GM08714 (cell line): ENCODE data around the gene RSPRY1.
A peak's percentile ranks its signal among the peaks of the same experiment; 100 is the strongest.

ENCODE experiments used
- H3K4me3 ChIP-seq: fragments of 200-500 bp; sonication (Bioruptor generic); 2 replicates; pipeline ENCODE4 v1.5.1; 2014; ENCODE audit warnings: mild to moderate bottlenecking, low read length, inconsistent platforms
- ZNF274 ChIP-seq: IDR thresholded peaks from 2 replicates; pipeline ENCODE4 v1.6.1; 2012; ENCODE audit warnings: mild to moderate bottlenecking, low read depth, low read length

Gene RSPRY1

DNA sequence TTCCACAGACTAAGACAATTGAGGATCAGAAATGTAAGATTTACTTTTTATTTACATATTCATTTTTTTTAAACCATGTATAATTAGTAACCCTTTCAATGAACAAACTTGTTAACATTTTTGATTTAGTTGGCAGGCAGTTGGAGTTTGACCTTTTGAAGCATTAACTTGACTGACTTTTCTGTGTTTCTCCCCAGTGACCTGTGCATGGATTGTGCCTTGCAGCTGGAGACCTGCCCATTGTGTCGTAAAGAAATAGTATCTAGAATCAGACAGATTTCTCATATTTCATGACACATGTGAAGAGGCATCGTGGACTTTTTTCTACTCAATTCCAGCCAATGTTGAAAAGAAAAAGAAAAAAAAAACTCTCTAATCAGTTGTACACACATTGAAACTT lies 52.6 kb downstream of the RSPRY1 start:
- H3K4me3 ChIP-seq = no peak overlapping the region
- TF ChIP-seq ZNF274 = no peak

DNA sequence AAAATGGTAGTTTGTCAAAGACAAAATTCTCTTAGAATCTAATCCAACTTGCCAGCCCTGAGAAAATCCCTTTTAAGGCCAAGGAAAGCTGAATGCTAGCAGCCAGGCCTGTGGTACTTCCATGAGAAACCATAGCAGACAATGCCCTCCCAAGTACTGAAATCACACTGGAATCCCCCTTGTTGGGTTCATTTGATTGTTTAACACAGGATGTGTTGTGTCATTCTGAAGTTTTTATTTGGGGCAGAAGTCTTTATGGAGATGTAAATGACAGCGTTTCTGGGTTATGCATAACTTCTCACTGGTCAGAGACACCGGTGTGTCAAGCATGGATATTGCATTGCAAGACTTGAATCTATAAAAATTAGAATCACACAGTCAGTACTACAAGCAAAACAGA lies 53.0 kb downstream of the RSPRY1 start:
- TF ChIP-seq ZNF274 = no peak
- no peak overlapping the region for H3K4me3 ChIP-seq

DNA sequence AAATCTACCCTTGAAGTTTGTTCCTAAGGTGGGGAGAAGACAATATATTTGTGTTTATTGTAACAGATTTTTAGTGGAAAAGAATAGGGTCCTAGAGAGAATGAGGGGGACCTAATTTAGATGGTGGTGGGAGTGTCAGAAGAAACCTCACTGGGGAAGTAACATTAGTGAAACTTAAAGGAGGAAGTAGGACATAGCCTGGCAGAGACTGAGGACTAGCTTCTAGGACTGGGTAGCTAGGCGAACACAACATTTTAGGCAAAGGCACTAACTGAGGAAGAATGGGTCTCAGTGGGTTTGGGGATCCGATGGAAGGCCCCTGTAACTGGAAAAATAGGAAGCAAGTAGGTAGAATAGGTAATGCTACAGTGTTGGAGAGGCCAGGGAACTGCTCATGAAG lies 54.7 kb downstream of the RSPRY1 start:
- H3K4me3 ChIP-seq = no peak overlapping the region
- TF ChIP-seq ZNF274 = no peak

DNA sequence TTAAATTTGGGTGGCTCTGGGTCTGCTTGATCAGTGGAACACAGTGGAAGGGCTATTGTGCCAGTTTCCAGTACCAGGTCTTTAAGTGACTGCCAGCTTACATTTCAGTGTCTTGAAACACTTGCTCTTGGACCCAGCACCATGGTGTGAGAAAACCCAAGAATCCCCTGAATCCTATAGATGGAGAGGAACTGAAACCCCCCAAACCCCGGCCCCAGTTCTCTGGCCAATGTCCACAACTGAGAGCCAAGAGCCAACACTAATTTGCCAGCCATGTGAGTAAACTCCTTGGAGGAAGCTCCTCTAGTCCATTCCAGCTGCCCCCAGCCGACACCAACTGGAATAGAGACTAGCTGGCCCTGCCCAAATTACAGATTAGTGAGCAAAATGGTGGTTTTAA lies 56.5 kb downstream of the RSPRY1 start:
- H3K4me3 ChIP-seq = no peak overlapping the region
- no peak for TF ChIP-seq ZNF274

DNA sequence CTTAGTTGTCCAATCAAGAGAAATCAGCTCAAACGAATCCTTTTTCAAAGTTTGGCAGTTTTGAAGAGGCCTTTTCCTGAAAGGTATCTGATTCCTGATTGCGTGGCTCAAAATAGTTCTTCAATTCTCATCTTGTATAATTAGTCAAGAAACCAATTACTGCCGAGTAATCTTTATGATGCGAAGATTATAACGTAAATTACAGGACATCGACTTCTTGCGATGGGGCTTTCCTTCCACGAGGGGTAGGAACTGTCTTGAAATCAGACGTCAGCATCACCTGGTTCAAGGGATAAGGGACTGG lies 58.3 kb downstream of the RSPRY1 start:
- peak overlapping the region; percentile 65; the same call in 1 of the 2 replicates for H3K4me3 ChIP-seq
- no peak for TF ChIP-seq ZNF274

DNA sequence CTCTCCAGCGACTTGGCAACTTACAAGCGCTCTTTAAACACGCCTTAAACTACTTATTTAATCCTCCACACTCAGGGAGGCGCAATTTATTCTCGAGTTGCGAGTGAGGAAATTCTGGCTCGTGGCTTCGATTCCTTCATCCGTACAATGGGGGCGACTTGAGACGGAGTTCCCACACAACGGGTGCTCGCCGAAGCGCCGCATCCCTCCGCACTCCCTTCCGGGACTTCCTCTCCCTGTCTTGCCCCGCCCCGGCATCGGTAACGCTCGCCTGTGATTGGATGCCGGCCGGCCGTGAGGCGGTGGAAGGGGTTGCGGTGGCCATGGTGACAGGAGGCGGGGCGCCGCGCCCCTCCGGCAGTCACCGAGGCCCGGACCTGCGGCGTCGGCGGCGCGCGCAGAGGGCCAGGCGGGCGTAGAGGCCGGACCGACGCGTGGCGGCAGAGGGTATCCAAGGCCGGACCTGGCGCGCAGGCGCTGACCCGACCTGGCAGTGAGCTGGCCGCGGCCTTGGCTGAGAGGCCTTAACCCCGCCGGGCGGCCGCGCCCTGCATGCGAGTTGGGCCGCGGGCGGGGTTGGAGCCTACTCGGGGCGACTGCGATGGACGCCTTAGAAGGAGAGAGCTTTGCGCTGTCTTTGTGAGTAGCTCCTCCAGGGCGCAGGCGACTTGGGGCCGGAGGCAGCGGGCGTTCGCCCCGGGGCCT lies 58.8 kb downstream of the RSPRY1 start, which contains the start of gene ARL2BP:
Gene ARL2BP, plus strand, starts transcription at position 493 of the 705 bp plus-strand sequence. Its CDS starts 109 bp downstream, at position 602.
- peak within 1 kb of the TSS; percentile 70 for H3K4me3 ChIP-seq
- no peak for TF ChIP-seq ZNF274

DNA sequence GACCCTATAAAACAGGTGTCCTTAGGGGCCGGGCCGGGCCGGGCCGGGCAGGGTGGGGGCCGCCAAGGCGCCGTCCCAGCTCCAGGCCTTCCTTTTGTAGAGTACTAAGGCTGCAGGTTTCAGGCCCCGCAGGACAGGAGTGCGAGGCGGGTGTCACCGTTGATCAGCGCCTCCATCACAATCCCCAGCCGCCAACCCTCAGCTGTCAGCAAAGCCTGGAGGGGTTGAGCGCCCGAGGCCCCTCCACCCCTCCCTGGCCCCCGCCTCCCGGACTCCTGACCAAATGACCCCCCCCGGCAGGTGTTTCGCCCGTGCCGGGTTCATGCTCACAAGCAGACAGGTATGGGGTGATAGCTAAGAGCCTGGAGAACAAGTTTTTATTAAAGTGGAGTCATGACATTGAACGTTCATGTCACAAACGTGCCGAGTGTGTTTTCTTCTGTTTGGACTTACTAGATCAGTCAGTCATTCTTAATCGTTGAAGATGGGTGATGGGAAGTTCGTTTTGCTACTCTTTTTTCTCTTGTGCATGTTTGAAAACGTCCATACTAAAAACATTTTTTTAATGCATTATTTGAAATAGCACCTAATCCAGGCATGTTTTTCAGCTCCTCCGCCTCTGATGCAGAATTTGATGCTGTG lies 59.5 kb downstream of the RSPRY1 start:
- TF ChIP-seq ZNF274 = no peak
- peak overlapping the region; percentile 70 for H3K4me3 ChIP-seq

DNA sequence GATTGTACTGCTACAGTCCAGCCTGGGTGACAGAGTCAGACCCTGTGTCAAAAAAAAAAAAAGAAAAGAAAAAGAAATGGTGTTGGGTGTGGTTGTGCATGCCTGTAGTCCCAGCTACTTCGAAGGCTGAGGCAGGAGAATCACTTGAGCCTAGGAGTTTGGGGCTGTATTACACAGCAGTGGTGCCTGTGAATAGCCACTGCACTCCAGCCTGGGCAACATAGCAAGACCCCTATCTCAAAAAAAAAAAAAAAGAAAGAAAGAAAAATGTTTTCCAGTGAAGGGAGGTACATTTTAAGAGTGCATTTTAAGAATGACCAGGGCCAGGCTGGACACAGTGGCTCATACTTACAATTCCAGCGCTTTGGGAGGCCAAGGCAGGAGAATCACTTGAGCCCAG lies 65.2 kb downstream of the RSPRY1 start:
- TF ChIP-seq ZNF274 = no peak
- H3K4me3 ChIP-seq = no peak overlapping the region

DNA sequence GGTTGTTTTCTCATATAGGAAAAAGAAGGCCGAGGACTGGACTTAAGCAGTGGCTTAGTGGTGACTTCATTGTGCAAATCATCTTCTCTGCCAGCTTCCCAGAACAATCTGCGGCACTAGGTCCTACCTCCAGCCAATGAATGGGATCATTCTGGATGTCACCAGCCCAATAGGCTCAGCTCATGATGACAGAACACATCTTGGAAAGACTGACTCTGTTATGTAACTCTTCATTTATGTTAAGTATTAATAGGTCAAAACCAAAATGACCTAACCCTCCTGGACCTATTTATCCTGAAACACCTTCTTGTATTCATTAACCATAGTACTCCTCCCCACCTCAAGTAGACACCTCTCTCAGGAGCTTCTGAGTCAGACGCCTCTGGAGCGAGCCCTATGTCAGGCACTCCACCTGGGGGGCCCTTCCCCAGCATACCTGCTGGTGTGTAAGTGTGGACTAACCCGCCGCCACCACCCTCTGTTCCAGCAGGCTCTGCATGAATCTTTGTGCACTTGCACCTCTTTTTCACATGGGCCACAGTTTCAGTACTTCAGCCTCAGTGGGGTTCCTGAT lies 66.1 kb downstream of the RSPRY1 start:
- no peak overlapping the region for H3K4me3 ChIP-seq
- TF ChIP-seq ZNF274 = no peak

DNA sequence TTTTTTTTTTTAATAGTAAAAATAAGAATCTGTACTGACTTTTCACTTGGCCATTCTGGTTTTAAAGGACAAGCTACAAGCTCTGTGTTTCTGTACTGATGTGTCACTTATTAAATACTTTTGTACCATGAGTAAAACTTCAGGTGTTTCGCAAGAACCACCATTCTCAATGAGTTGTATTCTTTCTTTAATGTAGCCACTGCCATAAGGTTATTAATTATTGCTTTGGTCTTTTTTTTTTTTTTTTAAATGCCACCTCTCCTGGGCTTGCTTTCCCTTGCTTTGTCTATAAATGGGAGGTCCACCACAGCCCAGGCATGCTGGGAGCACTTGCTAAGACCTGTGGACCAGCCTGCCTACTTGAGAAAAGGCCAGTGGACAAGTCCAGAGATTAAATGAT lies 67.3 kb downstream of the RSPRY1 start:
- no peak overlapping the region for H3K4me3 ChIP-seq
- TF ChIP-seq ZNF274 = no peak

DNA sequence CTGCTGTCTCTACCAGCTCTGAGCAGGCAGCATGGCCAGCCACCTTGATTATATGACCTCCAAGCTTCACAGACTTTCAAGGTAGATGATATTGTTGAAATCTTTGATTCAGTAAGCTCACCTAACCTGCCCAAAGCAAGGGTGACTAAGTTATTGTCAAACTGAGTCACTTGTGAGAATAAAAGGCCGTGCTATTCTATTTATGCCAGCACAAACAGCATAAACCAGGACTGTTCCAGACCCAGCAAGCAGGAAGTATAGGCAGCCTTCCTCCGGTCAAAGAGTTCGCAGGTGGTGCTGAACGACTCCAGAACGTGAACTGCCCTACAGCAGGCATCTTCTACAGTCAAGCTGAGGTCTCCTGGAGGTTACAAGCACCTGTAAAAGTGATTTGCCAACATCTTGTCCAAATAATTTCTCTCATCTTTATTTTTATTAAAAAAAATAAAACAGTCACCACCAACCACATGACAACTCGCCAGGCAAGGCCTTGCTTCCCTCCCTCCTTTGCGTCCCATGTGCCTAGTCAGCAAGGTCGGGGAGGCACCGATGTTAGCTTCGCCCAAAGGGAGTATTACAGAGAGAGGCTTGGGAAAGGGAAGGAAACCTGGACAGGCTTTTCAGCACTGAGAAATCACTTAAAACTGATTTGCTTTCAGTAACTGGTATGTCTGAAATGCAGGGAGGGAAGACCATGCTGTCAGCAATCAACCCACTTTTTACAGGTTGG lies 69.7 kb downstream of the RSPRY1 start:
- no peak overlapping the region for H3K4me3 ChIP-seq
- TF ChIP-seq ZNF274 = no peak

DNA sequence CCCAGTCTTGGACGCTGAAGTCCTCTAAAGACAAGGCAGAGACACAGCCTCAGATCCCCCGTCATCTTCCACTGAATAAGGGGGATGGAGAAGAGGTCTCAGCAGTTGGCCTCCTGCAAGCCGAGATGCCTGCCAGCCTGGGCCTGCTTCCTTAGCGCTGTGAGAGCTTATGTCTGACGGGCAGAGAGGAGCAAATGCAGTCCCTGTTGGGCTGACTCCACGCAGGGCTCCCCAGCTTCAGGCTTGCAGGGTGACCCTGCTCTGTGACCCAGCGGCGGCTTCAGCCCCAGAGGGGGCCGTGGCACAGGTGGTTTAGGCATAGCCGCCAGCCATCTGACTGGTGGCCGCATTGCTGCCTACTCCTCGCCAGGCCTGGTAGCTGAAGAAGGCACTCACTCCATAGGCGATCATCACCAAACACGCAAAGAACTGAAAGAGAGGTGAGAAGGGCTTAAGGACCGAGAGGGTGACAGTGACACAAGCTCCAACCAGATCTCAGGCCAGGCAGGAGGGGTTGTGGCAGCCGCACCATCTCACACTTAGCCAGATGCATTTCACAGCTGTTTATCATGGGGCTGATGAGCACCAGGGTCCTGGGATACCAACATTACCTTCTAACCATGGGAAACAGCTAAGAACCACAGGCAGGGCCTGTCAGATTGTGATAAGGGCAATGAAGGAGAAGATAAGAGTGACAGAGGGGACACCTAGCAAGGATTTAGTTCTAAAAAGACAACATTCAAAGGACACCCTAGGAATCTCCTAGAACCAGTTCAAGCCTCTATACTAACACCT lies 70.7 kb downstream of the RSPRY1 start:
- TF ChIP-seq ZNF274 = no peak
- no peak overlapping the region for H3K4me3 ChIP-seq

DNA sequence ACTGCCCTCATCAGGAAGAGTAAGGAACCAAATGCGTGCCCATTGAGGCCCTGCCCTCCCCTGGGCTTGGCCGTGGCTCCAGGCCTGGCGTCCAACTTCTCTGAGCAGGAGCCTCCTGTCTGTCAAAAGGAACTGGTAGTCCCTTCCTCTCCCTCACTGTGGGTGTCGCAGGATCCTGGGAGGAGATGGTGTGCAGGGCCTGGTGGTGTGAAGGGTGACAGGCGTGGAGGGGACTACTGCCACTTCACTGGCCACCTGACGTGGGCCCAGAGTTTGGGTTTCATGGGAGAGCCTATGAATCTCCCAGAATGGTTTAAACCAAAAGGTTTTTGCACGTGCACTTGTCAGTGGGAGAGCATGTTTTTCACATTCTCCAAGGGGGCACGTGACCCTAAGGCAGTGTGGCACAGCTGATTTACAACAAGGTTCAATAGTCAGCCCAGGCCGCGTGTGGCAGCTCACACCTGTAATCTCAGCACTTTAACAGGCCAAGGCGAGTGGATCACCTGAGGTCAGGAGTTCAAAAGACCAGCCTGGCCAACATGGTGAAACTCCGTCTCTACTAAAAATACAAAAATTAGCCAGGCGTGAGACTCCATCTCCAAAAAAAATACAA lies 71.4 kb downstream of the RSPRY1 start:
- TF ChIP-seq ZNF274 = no peak
- H3K4me3 ChIP-seq = no peak overlapping the region
